Measurements from ENCODE around the gene PPM1N.

PPM1N gene

GRCh38 chr19:45464274-45464673 lies 34.0 kb upstream of the PPM1N start:
- peaks cover 9% of the 10 kb centered on the region for H3K27me3 ChIP-seq (ENCODE audit: control insufficient read depth, insufficient read depth, low read length)
- no peaks in the 10 kb centered on the region for H3K36me3 ChIP-seq (ENCODE audit: control insufficient read depth, insufficient read depth, low read length)
- no peak overlapping the region for H3K4me3 ChIP-seq (ENCODE audit: low read length)
- no peaks in the 10 kb centered on the region for H3K9me3 ChIP-seq (ENCODE audit: control insufficient read depth, low read length)
- no peak overlapping the region for H3K9ac ChIP-seq (ENCODE audit: low read length)
- H3K4me1 ChIP-seq (ENCODE audit: control insufficient read depth, insufficient read depth, low read length): peaks cover 15% of the 10 kb centered on the region

GRCh38 chr19:45464852-45465441 lies 33.3 kb upstream of the PPM1N start:
- H3K36me3 ChIP-seq (ENCODE audit: control insufficient read depth, insufficient read depth, low read length): no peaks in the 10 kb centered on the region

GRCh38 chr19:45467115-45467455 lies 31.2 kb upstream of the PPM1N start:
- Histone ChIP-seq H3K4me1 (ENCODE audit: control insufficient read depth, insufficient read depth, low read length) (peaks cover 21% of the 10 kb centered on the region), H3K27me3 (ENCODE audit: control insufficient read depth, insufficient read depth, low read length) (peaks cover 22% of the 10 kb centered on the region), H3K4me3 (ENCODE audit: low read length) (peak overlapping the region; percentile 51), H3K9me3 (ENCODE audit: control insufficient read depth, low read length) (no peaks in the 10 kb centered on the region), H3K9ac (ENCODE audit: low read length) (peak overlapping the region; percentile 92), H3K36me3 (ENCODE audit: control insufficient read depth, insufficient read depth, low read length) (no peaks in the 10 kb centered on the region)

More at GRCh38 chr19:45464852-45465441, 33.3 kb upstream of the PPM1N start:
- Histone ChIP-seq H3K4me1 (ENCODE audit: control insufficient read depth, insufficient read depth, low read length) (peaks cover 17% of the 10 kb centered on the region), H3K27me3 (ENCODE audit: control insufficient read depth, insufficient read depth, low read length) (peaks cover 9% of the 10 kb centered on the region), H3K4me3 (ENCODE audit: low read length) (no peak overlapping the region), H3K9ac (ENCODE audit: low read length) (no peak overlapping the region), H3K9me3 (ENCODE audit: control insufficient read depth, low read length) (no peaks in the 10 kb centered on the region)

GRCh38 chr19:45467456-45468158 lies 30.6 kb upstream of the PPM1N start, which contains the start of gene FOSB:
FOSB (plus strand) TSS chr19:45467996; CDS start chr19:45468587, 591 bp downstream.
- Histone ChIP-seq H3K36me3 (ENCODE audit: control insufficient read depth, insufficient read depth, low read length) (no peaks in the 10 kb centered on the region), H3K4me1 (ENCODE audit: control insufficient read depth, insufficient read depth, low read length) (peaks cover 21% of the 10 kb centered on the region), H3K4me3 (ENCODE audit: low read length) (peak within 1 kb of the TSS; percentile 51), H3K9me3 (ENCODE audit: control insufficient read depth, low read length) (no peaks in the 10 kb centered on the region), H3K9ac (ENCODE audit: low read length) (peak within 1 kb of the TSS; percentile 92), H3K27me3 (ENCODE audit: control insufficient read depth, insufficient read depth, low read length) (peaks cover 27% of the 10 kb centered on the region)

- H3K4me1 ChIP-seq (ENCODE audit: control insufficient read depth, insufficient read depth, low read length): peaks cover 21% of the 10 kb centered on the region
- H3K36me3 ChIP-seq (ENCODE audit: control insufficient read depth, insufficient read depth, low read length): no peaks in the 10 kb centered on the region
- H3K9me3 ChIP-seq (ENCODE audit: control insufficient read depth, low read length): no peaks in the 10 kb centered on the region
- H3K4me3 ChIP-seq (ENCODE audit: low read length): peak overlapping the region; percentile 51
- H3K9ac ChIP-seq (ENCODE audit: low read length): peak overlapping the region; percentile 92
- peaks cover 31% of the 10 kb centered on the region for H3K27me3 ChIP-seq (ENCODE audit: control insufficient read depth, insufficient read depth, low read length)
Observed at GRCh38 chr19:45468159-45468651, 30.0 kb upstream of the PPM1N start.

GRCh38 chr19:45468803-45469131 lies 29.5 kb upstream of the PPM1N start:
- peaks cover 34% of the 10 kb centered on the region for H3K27me3 ChIP-seq (ENCODE audit: control insufficient read depth, insufficient read depth, low read length)
- no peaks in the 10 kb centered on the region for H3K36me3 ChIP-seq (ENCODE audit: control insufficient read depth, insufficient read depth, low read length)

GRCh38 chr19:45469132-45469944 lies 28.9 kb upstream of the PPM1N start:
- Histone ChIP-seq H3K27me3 (ENCODE audit: control insufficient read depth, insufficient read depth, low read length) (peaks cover 40% of the 10 kb centered on the region), H3K36me3 (ENCODE audit: control insufficient read depth, insufficient read depth, low read length) (no peaks in the 10 kb centered on the region), H3K4me3 (ENCODE audit: low read length) (peak overlapping the region; percentile 94), H3K9me3 (ENCODE audit: control insufficient read depth, low read length) (no peaks in the 10 kb centered on the region), H3K4me1 (ENCODE audit: control insufficient read depth, insufficient read depth, low read length) (peaks cover 21% of the 10 kb centered on the region), H3K9ac (ENCODE audit: low read length) (peak overlapping the region; percentile 92)

More at GRCh38 chr19:45468803-45469131, 29.5 kb upstream of the PPM1N start:
- Histone ChIP-seq H3K9ac (ENCODE audit: low read length) (peak overlapping the region; percentile 92), H3K9me3 (ENCODE audit: control insufficient read depth, low read length) (no peaks in the 10 kb centered on the region), H3K4me1 (ENCODE audit: control insufficient read depth, insufficient read depth, low read length) (peaks cover 21% of the 10 kb centered on the region), H3K4me3 (ENCODE audit: low read length) (peak overlapping the region; percentile 37)

- peak overlapping the region; percentile 92 for H3K9ac ChIP-seq (ENCODE audit: low read length)
- H3K36me3 ChIP-seq (ENCODE audit: control insufficient read depth, insufficient read depth, low read length): no peaks in the 10 kb centered on the region
- peaks cover 46% of the 10 kb centered on the region for H3K27me3 ChIP-seq (ENCODE audit: control insufficient read depth, insufficient read depth, low read length)
- peak overlapping the region; percentile 94 for H3K4me3 ChIP-seq (ENCODE audit: low read length)
- H3K4me1 ChIP-seq (ENCODE audit: control insufficient read depth, insufficient read depth, low read length): peaks cover 21% of the 10 kb centered on the region
- no peaks in the 10 kb centered on the region for H3K9me3 ChIP-seq (ENCODE audit: control insufficient read depth, low read length)
Observed at GRCh38 chr19:45469945-45470761, 28.1 kb upstream of the PPM1N start.

- Histone ChIP-seq H3K36me3 (ENCODE audit: control insufficient read depth, insufficient read depth, low read length) (no peaks in the 10 kb centered on the region), H3K27me3 (ENCODE audit: control insufficient read depth, insufficient read depth, low read length) (peaks cover 49% of the 10 kb centered on the region), H3K9me3 (ENCODE audit: control insufficient read depth, low read length) (no peaks in the 10 kb centered on the region), H3K4me1 (ENCODE audit: control insufficient read depth, insufficient read depth, low read length) (peaks cover 21% of the 10 kb centered on the region), H3K9ac (ENCODE audit: low read length) (no peak overlapping the region), H3K4me3 (ENCODE audit: low read length) (no peak overlapping the region)
Observed at GRCh38 chr19:45470762-45471081, 27.5 kb upstream of the PPM1N start.

- H3K27me3 ChIP-seq (ENCODE audit: control insufficient read depth, insufficient read depth, low read length): peaks cover 50% of the 10 kb centered on the region
- H3K9me3 ChIP-seq (ENCODE audit: control insufficient read depth, low read length): no peaks in the 10 kb centered on the region
- no peak overlapping the region for H3K4me3 ChIP-seq (ENCODE audit: low read length)
- no peak overlapping the region for H3K9ac ChIP-seq (ENCODE audit: low read length)
- H3K36me3 ChIP-seq (ENCODE audit: control insufficient read depth, insufficient read depth, low read length): no peaks in the 10 kb centered on the region
- peaks cover 21% of the 10 kb centered on the region for H3K4me1 ChIP-seq (ENCODE audit: control insufficient read depth, insufficient read depth, low read length)
Observed at GRCh38 chr19:45471111-45471930, 26.9 kb upstream of the PPM1N start.

All from mucosa of stomach (tissue), 1 donor.